RWPE2 (cell line): ENCODE measurements around the gene ANO2.

Experiments
- ATAC-seq: fragments of 200-7000 bp; cut with Tn5 transposase; 3 replicates; pipeline ENCODE4 v1.9.1; 2021; ENCODE audit warnings: low read depth
- DNase-seq: peaks from one replicate; pipeline ENCODE4 v3.0.0-alpha.2; 2020; ENCODE audit warnings: low spot score
- H3K27ac ChIP-seq: fragments of 450-650 bp; 2 replicates; pipeline ENCODE4 v1.5.1; 2017; ENCODE audit warnings: mild to moderate bottlenecking; ENCODE audit not compliant: poor library complexity, severe bottlenecking
- H3K27me3 ChIP-seq: fragments of 250-450 bp; sonication (Bioruptor Pico); 2 replicates; pipeline ENCODE4 v1.5.1; 2021; ENCODE audit warnings: mild to moderate bottlenecking, moderate library complexity; ENCODE audit not compliant: insufficient read depth, poor library complexity, severe bottlenecking
- H3K36me3 ChIP-seq: fragments of 250-450 bp; sonication (Bioruptor Pico); 2 replicates; pipeline ENCODE4 v1.5.1; 2020; ENCODE audit warnings: low read depth, mild to moderate bottlenecking, moderate library complexity
- H3K4me1 ChIP-seq: fragments of 250-450 bp; sonication (Bioruptor Pico); 2 replicates; pipeline ENCODE4 v1.5.1; 2021; ENCODE audit warnings: mild to moderate bottlenecking, moderate library complexity; ENCODE audit not compliant: insufficient read depth, poor library complexity, severe bottlenecking
- H3K4me3 ChIP-seq: fragments of 250-450 bp; sonication (Bioruptor Pico); 2 replicates; pipeline ENCODE4 v1.5.1; 2021; ENCODE audit warnings: mild to moderate bottlenecking, moderate library complexity; ENCODE audit not compliant: severe bottlenecking
- H3K9me3 ChIP-seq: fragments of 250-450 bp; sonication (Bioruptor Pico); 2 replicates; pipeline ENCODE4 v1.5.1; 2021; ENCODE audit warnings: mild to moderate bottlenecking, moderate library complexity; ENCODE audit not compliant: severe bottlenecking
- CTCF ChIP-seq: fragments of 450-650 bp; IDR thresholded peaks from one replicate; pipeline ENCODE4 v1.5.1; 2017; ENCODE audit warnings: mild to moderate bottlenecking, moderate library complexity; ENCODE audit not compliant: poor library complexity, severe bottlenecking

Gene ANO2

DNA sequence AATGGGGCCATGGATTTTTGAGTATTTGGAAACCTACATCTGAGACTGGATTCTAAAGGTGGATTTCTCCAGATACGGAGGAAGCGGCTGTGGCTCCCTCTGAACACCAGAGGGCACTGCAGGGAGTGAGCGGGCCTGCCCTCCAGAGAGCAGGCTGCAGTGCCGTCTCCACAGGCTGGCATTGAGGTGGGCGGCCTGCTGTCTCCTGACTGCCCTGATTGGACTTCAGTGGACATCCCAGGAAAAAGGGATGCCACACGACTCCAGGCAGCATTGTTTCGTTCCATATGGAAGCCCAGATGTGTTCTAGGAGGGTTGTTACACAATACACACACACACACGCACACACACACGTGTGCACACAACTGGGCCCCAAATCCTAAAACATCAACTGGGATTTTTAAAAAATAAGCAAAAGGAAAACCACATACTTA, 20.9 kb upstream of the ANO2 start:
- peak; percentile 87 for TF ChIP-seq CTCF

DNA sequence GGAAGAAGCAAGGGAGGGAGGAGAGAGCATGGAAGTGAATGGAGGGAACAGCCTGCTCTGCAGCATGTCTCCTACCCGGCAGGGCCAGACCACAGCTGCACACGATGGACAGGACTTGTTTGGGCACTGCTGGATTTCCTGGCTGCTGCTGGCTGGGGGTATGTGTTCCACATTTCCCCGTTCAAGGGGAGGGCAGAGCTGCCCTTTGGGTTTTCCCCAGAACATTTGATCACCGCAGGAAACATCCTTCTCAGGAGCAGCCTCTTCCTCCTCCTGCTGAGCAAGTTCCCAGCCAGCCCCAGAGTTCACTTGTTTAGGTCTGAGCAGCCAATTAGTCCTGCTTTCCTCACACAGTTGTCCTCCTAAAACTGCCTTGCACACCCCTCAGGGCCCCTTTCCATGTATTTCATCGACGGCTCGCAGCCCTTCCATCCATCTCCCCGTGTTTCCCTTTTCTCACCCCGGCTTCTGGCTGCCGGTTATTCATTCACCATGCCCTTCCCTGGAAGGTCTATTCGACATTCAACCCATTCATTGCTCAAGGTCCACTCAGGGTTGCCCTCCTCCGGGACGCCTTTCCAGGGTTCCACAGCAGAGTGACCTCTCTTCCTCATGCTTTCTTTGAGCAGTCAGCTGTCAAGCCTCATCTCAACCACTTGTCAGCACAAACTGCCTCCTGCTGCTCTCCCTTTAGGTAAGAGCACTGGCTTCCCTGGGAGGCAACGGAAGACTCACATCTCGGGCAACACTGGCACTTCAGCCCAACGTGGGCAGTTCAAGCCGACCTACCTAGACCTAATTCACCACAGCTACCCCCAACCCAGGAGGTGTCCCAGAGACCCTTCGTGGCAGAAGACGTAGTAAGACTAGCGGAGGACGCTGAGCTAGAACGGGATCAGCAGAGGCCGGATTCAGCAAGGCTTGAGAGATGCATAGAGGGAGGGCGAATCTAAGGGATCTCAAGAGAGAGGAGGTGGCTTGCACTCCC, 20.1 kb upstream of the ANO2 start:
- DNase-seq (no peak), ATAC-seq (no peak)
- Histone ChIP-seq H3K36me3 (no peaks in the 10 kb centered on the region), H3K27me3 (no peaks in the 10 kb centered on the region), H3K4me3 (no peak overlapping the region), H3K9me3 (no peaks in the 10 kb centered on the region), H3K27ac (no peak overlapping the region), H3K4me1 (no peaks in the 10 kb centered on the region)
- TF ChIP-seq CTCF, result no peak

More for the DNA sequence above, 20.9 kb upstream of the ANO2 start:
- peak; percentile 87 for ATAC-seq
- no peaks in the 10 kb centered on the region for H3K36me3 ChIP-seq
- no peak overlapping the region for H3K4me3 ChIP-seq
- H3K27me3 ChIP-seq, result no peaks in the 10 kb centered on the region
- no peak for DNase-seq
- no peaks in the 10 kb centered on the region for H3K9me3 ChIP-seq
- no peak overlapping the region for H3K27ac ChIP-seq
- no peaks in the 10 kb centered on the region for H3K4me1 ChIP-seq

GRCh38 chr12:5963515-5963914, 18.5 kb upstream of the ANO2 start:
- Histone ChIP-seq H3K4me1 (no peaks in the 10 kb centered on the region), H3K9me3 (no peaks in the 10 kb centered on the region), H3K27ac (no peak overlapping the region), H3K4me3 (no peak overlapping the region), H3K27me3 (no peaks in the 10 kb centered on the region), H3K36me3 (no peaks in the 10 kb centered on the region)
- TF ChIP-seq CTCF, result no peak
- ATAC-seq (no peak), DNase-seq (no peak)

DNA sequence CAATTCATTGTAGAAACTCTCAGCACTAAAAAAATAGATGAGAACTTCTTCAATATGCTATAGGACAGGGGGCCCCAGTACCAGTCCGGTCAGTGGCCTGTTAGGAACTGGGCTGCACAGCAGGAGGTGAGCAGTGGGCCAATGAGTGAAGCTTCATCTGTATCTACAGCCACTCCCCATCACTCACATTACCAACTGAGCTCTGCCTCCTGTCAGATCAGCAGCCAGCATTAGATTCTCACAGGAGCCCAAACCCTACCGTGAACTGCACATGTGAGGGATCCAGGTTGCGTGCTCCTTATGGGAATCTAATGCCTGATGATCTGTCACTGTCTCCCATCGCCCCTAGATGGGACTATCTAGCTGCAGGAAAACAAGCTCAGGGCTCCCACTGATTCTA, 15.7 kb upstream of the ANO2 start:
- TF ChIP-seq CTCF, result no peak
- DNase-seq, result no peak
- no peaks in the 10 kb centered on the region for H3K4me1 ChIP-seq

DNA sequence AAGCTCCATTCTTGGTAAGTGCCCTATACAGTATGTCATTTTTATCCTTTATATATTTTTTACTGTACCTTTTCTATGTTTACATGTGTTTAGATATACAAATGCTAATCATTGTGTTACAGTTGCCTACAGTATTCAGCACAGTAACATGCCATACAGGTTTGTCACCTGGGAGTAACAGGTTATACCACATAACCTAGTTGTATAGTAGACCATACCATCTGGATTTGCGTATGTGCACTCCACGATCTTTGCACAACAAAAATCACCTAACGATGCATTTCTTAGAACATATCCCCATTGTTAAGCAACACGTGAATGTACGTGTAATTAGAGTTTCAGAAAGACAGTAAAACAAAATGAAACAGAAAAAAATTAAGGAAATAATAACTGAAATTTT, 11.9 kb upstream of the ANO2 start:
- Histone ChIP-seq H3K27me3 (peaks cover 19% of the 10 kb centered on the region), H3K4me3 (no peak overlapping the region), H3K9me3 (no peaks in the 10 kb centered on the region), H3K27ac (no peak overlapping the region), H3K4me1 (no peaks in the 10 kb centered on the region), H3K36me3 (no peaks in the 10 kb centered on the region)
- no peak for TF ChIP-seq CTCF
- ATAC-seq (no peak), DNase-seq (no peak)

More for the DNA sequence above, 15.7 kb upstream of the ANO2 start:
- H3K4me3 ChIP-seq, result no peak overlapping the region
- no peaks in the 10 kb centered on the region for H3K9me3 ChIP-seq
- no peaks in the 10 kb centered on the region for H3K36me3 ChIP-seq
- no peaks in the 10 kb centered on the region for H3K27me3 ChIP-seq
- ATAC-seq, result no peak
- H3K27ac ChIP-seq, result no peak overlapping the region
